ENCODE results near the gene LAMA5.

The LAMA5 gene

GRCh38 chr20:62370807-62371587 is 3.9 kb upstream of the LAMA5 start:
- peaks cover 38 to 64% (median 61%) of the 10 kb centered on the region in 10 experiments for H3K4me1 ChIP-seq
- no peak overlapping the region for H3K27ac ChIP-seq
- H3K9ac ChIP-seq = no peak overlapping the region
- no peak for TF ChIP-seq Cebpa-rat (IDR thresholded peaks at IDR 0.05)
- H3K4me3 ChIP-seq = no peak overlapping the region
- H3K27me3 ChIP-seq = peaks cover 14 to 41% (median 33%) of the 10 kb centered on the region in 11 experiments
- H3K4me2 ChIP-seq = peak overlapping the region in 4 of 11 experiments; percentile 99 to 100 (median 99); a peak in 4 of 22 replicates
- H3K9me3 ChIP-seq (replicated peaks in 1 of 11) = peaks cover 7 to 19% (median 16%) of the 10 kb centered on the region in 11 experiments; a peak in 20 of 22 replicates
- peaks cover 0 to 39% (median 8%) of the 10 kb centered on the region in 11 experiments; a peak in 14 of 22 replicates for H4K20me1 ChIP-seq
- H3K36me3 ChIP-seq = no peaks in the 10 kb centered on the region

- H4K20me1 ChIP-seq = peaks cover 3 to 46% (median 13%) of the 10 kb centered on the region in 11 experiments; a peak in 19 of 22 replicates
- peak overlapping the region; percentile 99 to 100 (median 99) for H3K4me2 ChIP-seq
- H3K36me3 ChIP-seq = no peaks in the 10 kb centered on the region
- no peak overlapping the region for H3K4me3 ChIP-seq
- peaks cover 40 to 64% (median 61%) of the 10 kb centered on the region in 10 experiments for H3K4me1 ChIP-seq
- TF ChIP-seq Cebpa-rat (IDR thresholded peaks at IDR 0.05) = no peak
- H3K9me3 ChIP-seq (replicated peaks in 1 of 11) = peaks cover 7 to 19% (median 16%) of the 10 kb centered on the region in 11 experiments; a peak in 20 of 22 replicates
- no peak overlapping the region for H3K27ac ChIP-seq
- peak overlapping the region in 3 of 11 experiments; percentile 7 to 41 (median 29); a peak in 1 of 22 replicates for H3K9ac ChIP-seq
- peaks cover 16 to 48% (median 40%) of the 10 kb centered on the region in 11 experiments for H3K27me3 ChIP-seq
Measured at GRCh38 chr20:62370115-62370806, 3.1 kb upstream of the LAMA5 start.

GRCh38 chr20:62369815-62370114 is 2.7 kb upstream of the LAMA5 start:
- H3K4me2 ChIP-seq = peak overlapping the region; percentile 99 to 100 (median 99)
- peak overlapping the region in 3 of 11 experiments; percentile 7 to 41 (median 29); a peak in 1 of 22 replicates for H3K9ac ChIP-seq
- no peaks in the 10 kb centered on the region for H3K36me3 ChIP-seq
- H3K27ac ChIP-seq = no peak overlapping the region
- peaks cover 16 to 53% (median 44%) of the 10 kb centered on the region in 11 experiments for H3K27me3 ChIP-seq
- peaks cover 7 to 19% (median 16%) of the 10 kb centered on the region in 11 experiments; a peak in 20 of 22 replicates for H3K9me3 ChIP-seq (replicated peaks in 1 of 11)
- no peak for TF ChIP-seq Cebpa-rat (IDR thresholded peaks at IDR 0.05)
- peaks cover 5 to 51% (median 18%) of the 10 kb centered on the region in 11 experiments; a peak in 19 of 22 replicates for H4K20me1 ChIP-seq
- H3K4me1 ChIP-seq = peaks cover 41 to 64% (median 61%) of the 10 kb centered on the region in 10 experiments
- no peak overlapping the region for H3K4me3 ChIP-seq

- Histone ChIP-seq H3K9ac (peak overlapping the region in 4 of 11 experiments; percentile 7 to 55 (median 44); a peak in 1 of 22 replicates), H4K20me1 (peaks cover 5 to 57% (median 24%) of the 10 kb centered on the region in 11 experiments; a peak in 20 of 22 replicates), H3K4me2 (peak overlapping the region; percentile 99 to 100 (median 99)), H3K9me3 (replicated peaks in 1 of 11) (peaks cover 7 to 16% (median 12%) of the 10 kb centered on the region in 11 experiments; a peak in 20 of 22 replicates), H3K4me1 (peaks cover 47 to 64% (median 61%) of the 10 kb centered on the region in 10 experiments), H3K4me3 (peak overlapping the region in 1 of 10 experiments; percentile 82; a peak in 1 of 20 replicates), H3K36me3 (no peaks in the 10 kb centered on the region), H3K27me3 (peaks cover 16 to 57% (median 44%) of the 10 kb centered on the region in 11 experiments), H3K27ac (no peak overlapping the region)
- no peak for TF ChIP-seq Cebpa-rat (IDR thresholded peaks at IDR 0.05)
Measured at GRCh38 chr20:62368976-62369814, 2.1 kb upstream of the LAMA5 start.

- H3K27me3 ChIP-seq = peaks cover 16 to 57% (median 44%) of the 10 kb centered on the region in 11 experiments
- H3K4me3 ChIP-seq = peak overlapping the region in 7 of 10 experiments; percentile 76 to 87 (median 82); a peak in 12 of 20 replicates
- peaks cover 54 to 69% (median 66%) of the 10 kb centered on the region in 10 experiments for H3K4me1 ChIP-seq
- H3K9ac ChIP-seq = peak overlapping the region in 5 of 11 experiments; percentile 71 to 87 (median 79); a peak in 6 of 22 replicates
- H4K20me1 ChIP-seq = peaks cover 5 to 64% (median 31%) of the 10 kb centered on the region in 11 experiments; a peak in 20 of 22 replicates
- peaks cover under 1 to 9% (median 5%) of the 10 kb centered on the region in 11 experiments; a peak in 17 of 22 replicates for H3K9me3 ChIP-seq (replicated peaks in 1 of 11)
- H3K4me2 ChIP-seq = peak overlapping the region; percentile 99 to 100 (median 99)
- 0 out of 22 replicates have a peak overlapping the region, but pooled peaks of 1 of the 11 experiments have one; percentile 65 for H3K27ac ChIP-seq
- H3K36me3 ChIP-seq = no peaks in the 10 kb centered on the region
- no peak for TF ChIP-seq Cebpa-rat (IDR thresholded peaks at IDR 0.05)
Measured at GRCh38 chr20:62368392-62368975, 1.4 kb upstream of the LAMA5 start.

- H3K9me3 ChIP-seq (replicated peaks in 1 of 11) = peaks cover 0 to 5% (median 3%) of the 10 kb centered on the region in 11 experiments; a peak in 7 of 22 replicates
- no peak for TF ChIP-seq Cebpa-rat (IDR thresholded peaks at IDR 0.05)
- peaks cover 16 to 57% (median 44%) of the 10 kb centered on the region in 11 experiments for H3K27me3 ChIP-seq
- peaks cover 54 to 76% (median 72%) of the 10 kb centered on the region in 10 experiments for H3K4me1 ChIP-seq
- H3K4me2 ChIP-seq = peak overlapping the region; percentile 99 to 100 (median 99)
- peak overlapping the region; percentile 72 to 87 (median 80) for H3K4me3 ChIP-seq
- H4K20me1 ChIP-seq = peaks cover 5 to 71% (median 37%) of the 10 kb centered on the region in 11 experiments; a peak in 20 of 22 replicates
- H3K9ac ChIP-seq = peak overlapping the region; percentile 40 to 87 (median 70); a peak in 18 of 22 replicates
- peak overlapping the region in 9 of 11 experiments; percentile 37 to 65 (median 52); a peak in 13 of 22 replicates for H3K27ac ChIP-seq
- H3K36me3 ChIP-seq = no peaks in the 10 kb centered on the region
Measured at GRCh38 chr20:62367633-62368391, 700 bp upstream of the LAMA5 start.

All from BLaER1 treated with 17β-estradiol and CSF1 and Interleukin-3, amounts not matched to agents 10 nM and 100 nM (cell line).